DMS153 treated with DMSO at 0.1 percent for 48 hours (cell line): Measurements from ENCODE around the gene OR4F16.
"Not testable (repeated sequence)": the region's sequence is repeated elsewhere in the genome, so short reads cannot be mapped to it uniquely, and the experiment has no call there.

ENCODE experiments used
- DNase-seq: peaks from one replicate; lab custom pipeline; 2025; ENCODE audit not compliant: unreplicated experiment; lab: John Stamatoyannopoulos, UW

The OR4F16 gene

GRCh38 chr1:686554-686953, at the start of gene OR4F16:
OR4F16 (minus strand) TSS chr1:686654; CDS start chr1:686654, 0 bp downstream.
- DNase-seq: not testable (repeated sequence)

- not testable (repeated sequence) for DNase-seq
Observed at GRCh38 chr1:733649-734048, 47.2 kb upstream of the OR4F16 start.

- DNase-seq: not testable (repeated sequence)
Observed at GRCh38 chr1:727040-727439, 40.6 kb upstream of the OR4F16 start.
